ENCODE results near the gene CDH18. TPM values are rescaled to one million over a fixed set of nuclear protein-coding genes. Genes with fewer than 3 reads are reported as not detected.

The CDH18 gene
- total and polyA plus RNA-seq, 2 of the 13 experiments (the other 11 are each of a cell fraction or from before 2014, with no cell fraction given), result not detected

GRCh38 chr5:19538607-19539006 is 449.4 kb downstream of the CDH18 start:
- no peak overlapping the region for H3K4me2 ChIP-seq (ENCODE audit: low read depth, low read length)
- FAIRE-seq (no peak), ATAC-seq (no peak), DNase-seq (ENCODE audit: low spot score) (no peak)
- no TSS peak for BruUV-seq (replicated peaks)
- in situ Hi-C loops (cut with HindIII; ENCODE audit: extremely low pct_ligation_motif_present, low pct_unique_long_range_greater_than_20kb) (no loop called here), intact Hi-C loops (cut with micrococcal nuclease; ENCODE audit: unreplicated experiment) (no loop called here)
- ChIA-PET CTCF (ENCODE audit: low intra/inter-chr PET ratio, low total read pairs) (no interaction called here), POLR2A (no interaction called here)
- 18% methylated on average over 2 of the region's 2 CpGs for WGBS (ENCODE audit: low lambda C conversion rate)
- H3K9me3 ChIP-seq (ENCODE audit: low read length), result peaks cover 30% of the 10 kb centered on the region
- H3K27me3 ChIP-seq (ENCODE audit: control insufficient read depth in 1 of 2, insufficient read depth in 2 of 2, low read length in 2 of 2), result no peaks in the 10 kb centered on the region
- H3K4me3 ChIP-seq (replicated peaks in 1 of 3; ENCODE audit: insufficient read depth in 1 of 3, low read depth in 2 of 3, low read length in 3 of 3), result no peak overlapping the region
- no peak overlapping the region for H3K27ac ChIP-seq (ENCODE audit: extremely low read length, insufficient read depth, low read length)
- H3K36me3 ChIP-seq (replicated peaks in 1 of 2; ENCODE audit: control insufficient read depth in 1 of 2, insufficient read depth in 2 of 2, low read length in 2 of 2), result no peaks in the 10 kb centered on the region
- TF ChIP-seq ZFP82 (CRISPR knock-in tag; IDR thresholded peaks at IDR 0.05; ENCODE audit: borderline replicate concordance) (no peak), ZNF770 (CRISPR knock-in tag; IDR thresholded peaks at IDR 0.05) (no peak), ZNF749 (CRISPR knock-in tag; IDR thresholded peaks at IDR 0.05; ENCODE audit: borderline replicate concordance) (no peak), ZBTB14 (CRISPR knock-in tag; IDR thresholded peaks at IDR 0.05) (no peak), ZNF83 (CRISPR knock-in tag; IDR thresholded peaks at IDR 0.05; ENCODE audit: borderline replicate concordance) (no peak)
- no peak overlapping the region for H2AFZ ChIP-seq (ENCODE audit: low read length)
- H4K20me1 ChIP-seq (ENCODE audit: insufficient read depth, low read length), result no peaks in the 10 kb centered on the region
- H3K79me2 ChIP-seq (ENCODE audit: insufficient read depth, low read length), result no peaks in the 10 kb centered on the region
- no peak overlapping the region for H3K9ac ChIP-seq (ENCODE audit: insufficient read depth, low read depth, low read length)
- H3K4me1 ChIP-seq (ENCODE audit: insufficient read depth, low read length), result no peaks in the 10 kb centered on the region

GRCh38 chr5:19536387-19536786 is 451.6 kb downstream of the CDH18 start:
- intact Hi-C loops (cut with micrococcal nuclease; ENCODE audit: unreplicated experiment) (no loop called here), in situ Hi-C loops (cut with HindIII; ENCODE audit: extremely low pct_ligation_motif_present, low pct_unique_long_range_greater_than_20kb) (no loop called here)
- ChIA-PET POLR2A (no interaction called here), CTCF (ENCODE audit: low intra/inter-chr PET ratio, low total read pairs) (no interaction called here)
- WGBS (ENCODE audit: low lambda C conversion rate), result 5% methylated on average over 4 of the region's 4 CpGs
- no peak for TF ChIP-seq ZNF776 (CRISPR knock-in tag; IDR thresholded peaks at IDR 0.05)
- no TSS peak for BruUV-seq (replicated peaks)
- Histone ChIP-seq H3K4me1 (ENCODE audit: insufficient read depth, low read length) (no peaks in the 10 kb centered on the region), H3K9me3 (ENCODE audit: low read length) (peaks cover 23% of the 10 kb centered on the region), H3K27me3 (ENCODE audit: control insufficient read depth in 1 of 2, insufficient read depth in 2 of 2, low read length in 2 of 2) (no peaks in the 10 kb centered on the region), H2AFZ (ENCODE audit: low read length) (no peak overlapping the region), H4K20me1 (ENCODE audit: insufficient read depth, low read length) (no peaks in the 10 kb centered on the region), H3K9ac (ENCODE audit: insufficient read depth, low read depth, low read length) (no peak overlapping the region), H3K4me3 (replicated peaks in 1 of 3; ENCODE audit: insufficient read depth in 1 of 3, low read depth in 2 of 3, low read length in 3 of 3) (no peak overlapping the region), H3K79me2 (ENCODE audit: insufficient read depth, low read length) (no peaks in the 10 kb centered on the region), H3K4me2 (ENCODE audit: low read depth, low read length) (no peak overlapping the region), H3K27ac (ENCODE audit: extremely low read length, insufficient read depth, low read length) (no peak overlapping the region), H3K36me3 (replicated peaks in 1 of 2; ENCODE audit: control insufficient read depth in 1 of 2, insufficient read depth in 2 of 2, low read length in 2 of 2) (no peaks in the 10 kb centered on the region)
- FAIRE-seq, result no peak
- DNase-seq (ENCODE audit: low spot score), result no peak
- no peak for ATAC-seq
